Measurements from ENCODE around the gene HMSD.
A peak's percentile ranks its signal among the peaks of the same experiment; 100 is the strongest.

The HMSD gene

GRCh38 chr18:63979409-63979920 lies 30.4 kb downstream of the HMSD start:
- Mint-ChIP-seq H3K27ac (no peak overlapping the region), H3K36me3 (ENCODE audit: low read depth) (no peaks in the 10 kb centered on the region), H3K27me3 (ENCODE audit: low read depth, poor library complexity) (peaks cover 4% of the 10 kb centered on the region), H3K4me1 (peaks cover 16% of the 10 kb centered on the region), H3K9me3 (no peaks in the 10 kb centered on the region), H3K4me3 (peak overlapping the region; percentile 49)
- peak; percentile 56 for DNase-seq
- peak; percentile 80 for TF ChIP-seq CTCF (IDR thresholded peaks at IDR 0.05)

- H3K9me3 Mint-ChIP-seq: no peaks in the 10 kb centered on the region
- DNase-seq: no peak
- H3K27me3 Mint-ChIP-seq (ENCODE audit: low read depth, poor library complexity): peaks cover 4% of the 10 kb centered on the region
- H3K27ac Mint-ChIP-seq: no peak overlapping the region
- H3K4me1 Mint-ChIP-seq: peaks cover 16% of the 10 kb centered on the region
- no peak overlapping the region for H3K4me3 Mint-ChIP-seq
- H3K36me3 Mint-ChIP-seq (ENCODE audit: low read depth): no peaks in the 10 kb centered on the region
- no peak for TF ChIP-seq CTCF (IDR thresholded peaks at IDR 0.05)
Measured at GRCh38 chr18:63980027-63980426, 30.9 kb downstream of the HMSD start.

GRCh38 chr18:63980896-63981460 lies 31.9 kb downstream of the HMSD start:
- Mint-ChIP-seq H3K4me1 (peaks cover 16% of the 10 kb centered on the region), H3K27ac (no peak overlapping the region), H3K9me3 (no peaks in the 10 kb centered on the region), H3K36me3 (ENCODE audit: low read depth) (no peaks in the 10 kb centered on the region), H3K27me3 (ENCODE audit: low read depth, poor library complexity) (peaks cover 4% of the 10 kb centered on the region), H3K4me3 (no peak overlapping the region)
- DNase-seq: no peak
- TF ChIP-seq CTCF (IDR thresholded peaks at IDR 0.05): no peak

GRCh38 chr18:63981719-63982118 lies 32.6 kb downstream of the HMSD start:
- no peak for TF ChIP-seq CTCF (IDR thresholded peaks at IDR 0.05)
- Mint-ChIP-seq H3K4me3 (no peak overlapping the region), H3K27me3 (ENCODE audit: low read depth, poor library complexity) (peaks cover 4% of the 10 kb centered on the region)

GRCh38 chr18:63982361-63982760 lies 33.3 kb downstream of the HMSD start:
- Mint-ChIP-seq H3K27me3 (ENCODE audit: low read depth, poor library complexity) (peaks cover 4% of the 10 kb centered on the region), H3K4me3 (no peak overlapping the region), H3K27ac (no peak overlapping the region), H3K36me3 (ENCODE audit: low read depth) (no peaks in the 10 kb centered on the region), H3K9me3 (no peaks in the 10 kb centered on the region), H3K4me1 (peaks cover 16% of the 10 kb centered on the region)
- TF ChIP-seq CTCF (IDR thresholded peaks at IDR 0.05): no peak
- no peak for DNase-seq

More at GRCh38 chr18:63981719-63982118, 32.6 kb downstream of the HMSD start:
- no peak for DNase-seq
- no peaks in the 10 kb centered on the region for H3K9me3 Mint-ChIP-seq
- no peaks in the 10 kb centered on the region for H3K36me3 Mint-ChIP-seq (ENCODE audit: low read depth)
- no peak overlapping the region for H3K27ac Mint-ChIP-seq
- peaks cover 16% of the 10 kb centered on the region for H3K4me1 Mint-ChIP-seq

GRCh38 chr18:63986885-63987284 lies 37.8 kb downstream of the HMSD start:
- no peak for TF ChIP-seq CTCF (IDR thresholded peaks at IDR 0.05)
- no peak for DNase-seq
- Mint-ChIP-seq H3K27me3 (ENCODE audit: low read depth, poor library complexity) (no peaks in the 10 kb centered on the region), H3K4me3 (no peak overlapping the region), H3K4me1 (no peaks in the 10 kb centered on the region), H3K36me3 (ENCODE audit: low read depth) (no peaks in the 10 kb centered on the region), H3K9me3 (no peaks in the 10 kb centered on the region), H3K27ac (no peak overlapping the region)
